Activated T-cell treated with anti-CD3 and anti-CD28 coated beads, Interleukin-2, amount 50 U/mL, for 72 hours (primary cell): Measurements from ENCODE around the gene HSPBAP1. TPM values are rescaled to one million over a fixed set of nuclear protein-coding genes. Genes with fewer than 3 reads are reported as not detected.

Experiments
- ATAC-seq, 2 donors: fragments of 150-1000 bp; cut with Tn5 transposase; replicated peaks in 1 of 2; 2 replicates each; pipeline ENCODE4 v1.10.0; 2021; ENCODE audit warnings: moderate library complexity in 2 of 2, mild to moderate bottlenecking in 1 of 2
- DNase-seq, 2 donors: peaks; one replicate each; pipeline ENCODE4 v3.0.0; 2021 to 2022; ENCODE audit warnings: mixed read lengths in 1 of 2
- H3K27ac Mint-ChIP-seq: one replicate; pipeline ENCODE4 v1.8.0; 2022; ENCODE audit warnings: mild to moderate bottlenecking, moderate library complexity, mixed read lengths
- H3K27me3 Mint-ChIP-seq: one replicate; pipeline ENCODE4 v1.8.0; 2022; ENCODE audit warnings: low read depth, mixed read lengths
- H3K36me3 Mint-ChIP-seq, 2 donors: one replicate each; pipeline ENCODE4 v1.8.0; 2022; ENCODE audit warnings: mixed read lengths in 2 of 2, mild to moderate bottlenecking in 1 of 2; ENCODE audit not compliant: insufficient read depth in 2 of 2
- H3K4me1 Mint-ChIP-seq: one replicate; pipeline ENCODE4 v1.8.0; 2022; ENCODE audit warnings: low read depth, mixed read lengths
- H3K4me3 Mint-ChIP-seq, 2 donors: one replicate each; pipeline ENCODE4 v1.8.0; 2022; ENCODE audit warnings: mild to moderate bottlenecking in 2 of 2, mixed read lengths in 2 of 2, moderate library complexity in 2 of 2
- H3K9me3 Mint-ChIP-seq, 2 donors: one replicate each; pipeline ENCODE4 v1.8.0; 2022; ENCODE audit warnings: mixed read lengths in 2 of 2
- total RNA-seq, 2 donors: library from RNA; stranded (reverse); gene quantifications; one replicate each; pipeline ENCODE4 v1.2.3, GENCODE V29; 2022

Gene HSPBAP1, protein sequence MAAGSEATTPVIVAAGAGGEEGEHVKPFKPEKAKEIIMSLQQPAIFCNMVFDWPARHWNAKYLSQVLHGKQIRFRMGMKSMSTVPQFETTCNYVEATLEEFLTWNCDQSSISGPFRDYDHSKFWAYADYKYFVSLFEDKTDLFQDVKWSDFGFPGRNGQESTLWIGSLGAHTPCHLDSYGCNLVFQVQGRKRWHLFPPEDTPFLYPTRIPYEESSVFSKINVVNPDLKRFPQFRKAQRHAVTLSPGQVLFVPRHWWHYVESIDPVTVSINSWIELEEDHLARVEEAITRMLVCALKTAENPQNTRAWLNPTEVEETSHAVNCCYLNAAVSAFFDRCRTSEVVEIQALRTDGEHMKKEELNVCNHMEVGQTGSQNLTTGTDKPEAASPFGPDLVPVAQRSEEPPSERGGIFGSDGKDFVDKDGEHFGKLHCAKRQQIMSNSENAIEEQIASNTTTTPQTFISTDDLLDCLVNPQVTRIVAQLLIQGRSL
- 1 to 10 TPM; 8.2 to 9.3 TPM for total RNA-seq

DNA sequence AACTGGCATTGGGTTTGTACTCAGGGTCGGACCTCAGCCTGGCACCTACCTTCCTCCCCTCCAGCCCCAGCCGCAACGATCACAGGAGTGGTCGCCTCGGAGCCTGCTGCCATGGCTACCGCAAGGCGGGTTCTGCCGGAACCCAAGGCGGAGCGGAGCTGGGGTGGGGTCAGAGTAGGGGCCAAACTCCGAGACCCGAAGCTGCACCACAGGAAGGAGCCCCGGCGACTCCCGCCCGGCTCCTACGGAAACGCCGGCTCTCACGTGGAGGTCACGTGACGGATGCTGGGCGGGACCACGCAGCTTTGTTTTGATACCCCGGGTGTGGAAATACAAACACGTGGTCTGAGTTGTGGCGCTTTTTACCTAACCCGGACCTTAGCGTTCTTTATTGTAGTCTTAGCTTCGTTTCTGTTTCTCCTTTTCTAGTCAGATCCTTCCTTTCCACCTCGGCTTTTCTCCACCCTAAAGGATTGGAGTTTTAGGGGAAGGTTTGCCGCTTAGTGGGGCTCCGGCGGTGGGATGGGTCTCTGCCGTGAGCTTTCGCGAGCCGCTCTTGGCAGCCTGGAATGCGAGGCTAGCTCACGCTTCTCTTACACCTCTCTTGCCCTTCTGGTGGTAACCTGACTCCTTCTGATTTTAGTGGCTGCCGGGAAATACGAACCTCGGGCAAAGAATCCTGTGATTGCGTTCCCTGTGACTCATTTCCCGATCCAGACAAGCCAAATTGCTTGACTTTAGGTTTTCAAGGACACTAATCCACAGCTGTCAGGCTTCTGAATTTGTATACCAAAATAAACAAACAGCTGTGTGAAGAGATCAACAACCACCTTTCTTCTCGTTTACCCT lies at the start of gene HSPBAP1:
HSPBAP1 (minus strand) TSS at position 264 of the 849 bp plus-strand sequence; CDS start at position 113, 151 bp downstream.
- Mint-ChIP-seq H3K27ac (peak within 1 kb of the TSS; percentile 92), H3K4me3 (peak within 1 kb of the TSS in 1 of 2 donors; percentile 85)
- peak; percentile 71 to 72 for ATAC-seq

DNA sequence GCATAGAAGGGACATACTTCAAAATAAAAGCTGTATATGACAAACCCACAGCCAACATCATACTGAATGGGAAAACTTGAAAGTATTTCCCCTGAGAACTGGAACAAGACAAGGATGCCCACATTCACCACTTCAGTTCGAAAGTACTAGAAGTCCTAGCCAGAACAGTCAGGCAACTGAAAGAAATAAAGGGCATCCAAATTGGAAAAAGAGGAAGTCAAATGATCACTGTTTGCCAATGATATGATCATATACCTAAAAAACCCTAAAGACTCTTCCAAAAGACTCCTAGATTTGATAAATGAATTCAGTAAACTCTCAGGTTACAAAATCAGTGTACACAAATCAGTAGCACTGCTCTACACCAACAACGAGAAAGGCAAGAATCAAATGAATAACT lies 42.0 kb upstream of the HSPBAP1 start:
- no peaks in the 10 kb centered on the region for H3K27me3 Mint-ChIP-seq
- DNase-seq (no peak), ATAC-seq (no peak)
- H3K27ac Mint-ChIP-seq, result no peak overlapping the region
- H3K4me1 Mint-ChIP-seq, result no peaks in the 10 kb centered on the region
- H3K9me3 Mint-ChIP-seq, result no peaks in the 10 kb centered on the region
- H3K36me3 Mint-ChIP-seq, result peaks cover 3 to 14% of the 10 kb centered on the region in 2 donors
- no peak overlapping the region for H3K4me3 Mint-ChIP-seq

More for the DNA sequence above, at the start of gene HSPBAP1:
- peaks cover 28% of the 10 kb centered on the region for H3K4me1 Mint-ChIP-seq
- H3K27me3 Mint-ChIP-seq, result no peaks in the 10 kb centered on the region
- no peaks in the 10 kb centered on the region for H3K36me3 Mint-ChIP-seq
- peak; percentile 91 to 93 for DNase-seq
- H3K9me3 Mint-ChIP-seq, result no peaks in the 10 kb centered on the region

DNA sequence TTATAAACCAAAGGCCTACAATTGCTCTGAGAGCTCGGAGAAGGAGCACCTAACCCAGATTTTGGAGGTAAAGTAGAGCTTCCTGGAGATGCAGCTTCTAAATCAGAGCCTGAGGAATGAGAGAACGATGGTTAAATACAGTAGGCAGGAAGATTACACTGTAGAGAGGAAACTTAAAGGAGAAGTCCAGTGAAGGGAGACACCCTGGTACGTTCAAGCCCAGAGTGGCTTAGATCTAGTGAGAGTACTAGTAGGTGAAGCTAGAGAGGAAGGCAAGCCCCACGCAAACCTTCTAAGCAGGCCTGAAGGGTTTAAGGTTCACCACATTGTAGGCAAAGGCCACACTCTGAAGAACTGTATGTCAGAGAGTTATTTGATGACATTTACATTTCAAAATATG lies 34.6 kb upstream of the HSPBAP1 start:
- Mint-ChIP-seq H3K4me1 (no peaks in the 10 kb centered on the region), H3K36me3 (peaks cover 0 to 5% of the 10 kb centered on the region in 2 donors), H3K4me3 (no peak overlapping the region), H3K27ac (no peak overlapping the region), H3K9me3 (no peaks in the 10 kb centered on the region), H3K27me3 (no peaks in the 10 kb centered on the region)
- ATAC-seq (no peak), DNase-seq (no peak)

DNA sequence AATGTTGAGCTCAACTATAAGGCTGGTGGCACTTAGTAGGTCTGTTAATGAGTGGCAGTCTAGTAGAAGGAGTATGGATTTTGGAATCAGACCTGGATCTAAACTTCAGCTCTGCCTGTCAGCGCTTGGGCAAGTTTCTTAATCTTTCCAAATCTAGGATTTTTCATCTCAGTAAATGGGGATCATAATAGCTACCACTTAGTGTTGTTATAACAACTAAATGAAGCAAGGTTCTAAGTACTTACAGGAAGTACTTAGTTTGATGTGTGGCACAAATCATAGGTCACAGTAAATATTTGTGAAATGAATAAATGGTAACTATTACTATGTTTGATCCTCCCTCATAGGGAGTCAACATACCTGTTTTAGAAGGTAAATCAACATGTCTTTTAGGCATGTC lies 32.6 kb upstream of the HSPBAP1 start:
- no peaks in the 10 kb centered on the region for H3K27me3 Mint-ChIP-seq
- H3K9me3 Mint-ChIP-seq, result no peaks in the 10 kb centered on the region
- no peak overlapping the region for H3K4me3 Mint-ChIP-seq

DNA sequence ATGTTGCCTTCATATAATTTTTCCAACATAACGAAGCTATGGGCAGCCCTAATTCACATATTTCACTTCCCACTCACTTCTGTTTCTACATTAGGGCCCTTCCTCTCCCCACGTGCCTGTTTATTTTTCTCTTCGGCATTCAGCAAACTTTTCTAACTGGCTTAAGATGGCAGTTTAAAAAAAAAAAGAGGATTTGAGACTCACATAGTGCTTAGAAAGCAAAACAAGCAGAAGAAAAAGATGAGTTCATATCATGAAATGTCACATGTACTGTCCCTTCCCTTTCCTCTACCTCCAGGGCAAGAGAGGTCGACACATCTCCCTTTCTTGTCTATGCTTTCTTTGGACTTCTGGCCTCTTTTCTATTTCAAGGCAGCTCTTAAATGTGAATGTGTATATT lies 31.8 kb upstream of the HSPBAP1 start:
- Mint-ChIP-seq H3K27me3 (no peaks in the 10 kb centered on the region), H3K4me1 (no peaks in the 10 kb centered on the region), H3K36me3 (peaks cover 0 to 4% of the 10 kb centered on the region in 2 donors)

More for the DNA sequence above, 32.6 kb upstream of the HSPBAP1 start:
- H3K4me1 Mint-ChIP-seq, result no peaks in the 10 kb centered on the region
- ATAC-seq (no peak), DNase-seq (no peak)
- peaks cover 0 to 5% of the 10 kb centered on the region in 2 donors for H3K36me3 Mint-ChIP-seq
- no peak overlapping the region for H3K27ac Mint-ChIP-seq

DNA sequence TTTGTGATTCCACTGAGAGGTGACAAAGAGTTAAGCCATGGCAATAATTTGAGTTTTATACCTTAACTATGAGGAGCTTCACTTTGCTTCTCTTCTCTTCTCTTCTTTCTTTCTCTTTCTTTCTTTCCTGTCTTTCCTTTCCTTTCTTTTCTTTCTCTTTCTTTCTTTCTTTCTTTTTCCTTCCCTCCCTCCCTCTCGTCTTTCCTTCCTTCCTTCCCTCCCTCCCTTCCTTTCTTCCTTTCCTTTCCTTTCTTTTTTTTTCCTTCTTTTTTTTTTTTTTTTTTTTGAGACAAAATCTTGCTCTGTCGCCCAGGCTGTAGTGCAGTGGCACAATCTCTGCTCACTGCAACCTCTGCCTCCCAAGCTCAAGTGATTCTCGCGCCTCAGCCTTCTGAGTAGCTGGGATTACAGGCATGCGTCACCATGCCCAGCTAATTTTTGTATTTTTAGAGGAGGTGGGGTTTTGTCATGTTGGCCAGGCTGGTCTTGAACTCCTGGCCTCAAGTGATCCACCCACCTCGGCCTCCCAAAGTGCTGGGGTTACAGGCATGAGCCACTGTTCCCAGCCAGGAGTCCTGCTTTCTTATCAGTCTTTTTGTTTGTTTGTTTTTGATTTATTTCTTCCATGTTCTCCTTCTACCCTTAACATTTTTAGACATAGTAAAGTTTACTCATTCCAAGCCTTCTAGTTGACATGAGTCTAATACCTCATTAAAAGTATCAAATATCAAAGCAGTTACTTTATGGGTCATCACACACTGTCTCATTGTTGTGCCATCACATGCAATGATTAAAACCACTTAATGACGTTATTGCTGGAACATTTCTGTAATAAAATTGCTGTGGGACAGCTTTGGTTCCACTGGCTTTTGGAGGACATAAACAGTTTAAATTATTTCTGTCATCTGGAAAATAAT lies 31.1 kb upstream of the HSPBAP1 start:
- Mint-ChIP-seq H3K27me3 (no peaks in the 10 kb centered on the region), H3K9me3 (no peaks in the 10 kb centered on the region), H3K4me3 (no peak overlapping the region), H3K4me1 (no peaks in the 10 kb centered on the region), H3K36me3 (peaks cover 0 to 4% of the 10 kb centered on the region in 2 donors), H3K27ac (no peak overlapping the region)
- DNase-seq (no peak), ATAC-seq (no peak)

More for the DNA sequence above, 31.8 kb upstream of the HSPBAP1 start:
- H3K9me3 Mint-ChIP-seq, result no peaks in the 10 kb centered on the region
- no peak overlapping the region for H3K27ac Mint-ChIP-seq
- DNase-seq, result no peak
- ATAC-seq, result no peak
- H3K4me3 Mint-ChIP-seq, result no peak overlapping the region

DNA sequence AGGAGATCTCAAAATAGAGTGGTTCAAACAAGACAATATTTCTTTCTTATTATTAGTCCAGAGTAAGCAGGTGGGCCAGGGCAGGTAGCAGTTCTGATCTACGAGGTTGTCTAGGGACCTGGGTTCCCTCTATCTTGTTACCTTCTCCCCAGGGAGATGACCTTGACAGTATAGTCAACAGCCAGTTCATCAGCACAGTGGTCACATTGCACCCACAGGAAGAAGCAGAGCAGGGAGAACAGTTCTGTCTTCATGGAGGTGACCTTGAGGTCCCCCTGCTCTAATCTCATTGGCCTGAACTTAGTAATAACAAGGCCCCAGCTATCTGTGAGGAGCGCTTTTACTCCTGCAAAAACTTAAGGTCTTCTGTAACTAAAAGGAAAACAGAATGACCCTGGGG lies 23.0 kb upstream of the HSPBAP1 start:
- H3K36me3 Mint-ChIP-seq, result peaks cover 0 to 4% of the 10 kb centered on the region in 2 donors
- H3K27me3 Mint-ChIP-seq, result no peaks in the 10 kb centered on the region
- H3K4me1 Mint-ChIP-seq, result no peaks in the 10 kb centered on the region
- DNase-seq, result no peak
- no peaks in the 10 kb centered on the region for H3K9me3 Mint-ChIP-seq
- H3K27ac Mint-ChIP-seq, result no peak overlapping the region
- no peak for ATAC-seq
- H3K4me3 Mint-ChIP-seq, result no peak overlapping the region

DNA sequence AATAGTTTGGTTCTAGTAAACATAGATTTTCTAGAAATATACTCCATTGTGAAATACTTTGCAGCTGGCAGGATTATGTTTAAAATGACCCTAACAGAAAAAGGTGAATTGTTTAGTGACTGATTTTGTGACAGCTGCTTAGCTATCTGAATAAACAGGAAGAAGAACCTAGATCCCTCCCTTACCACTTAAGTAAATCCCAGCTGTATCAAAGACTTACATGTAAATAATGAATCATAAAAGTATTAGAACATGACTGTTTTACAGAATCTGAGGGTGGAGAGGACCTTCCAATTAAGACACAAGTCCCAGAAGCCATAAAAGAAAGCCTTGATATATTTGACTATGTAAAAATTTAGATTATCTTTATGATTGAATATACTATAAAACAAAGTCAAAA lies 17.1 kb upstream of the HSPBAP1 start:
- ATAC-seq, result no peak
- Mint-ChIP-seq H3K4me1 (no peaks in the 10 kb centered on the region), H3K9me3 (no peaks in the 10 kb centered on the region), H3K27ac (no peak overlapping the region), H3K36me3 (peaks cover 0 to 3% of the 10 kb centered on the region in 2 donors), H3K4me3 (no peak overlapping the region), H3K27me3 (no peaks in the 10 kb centered on the region)
- no peak for DNase-seq

DNA sequence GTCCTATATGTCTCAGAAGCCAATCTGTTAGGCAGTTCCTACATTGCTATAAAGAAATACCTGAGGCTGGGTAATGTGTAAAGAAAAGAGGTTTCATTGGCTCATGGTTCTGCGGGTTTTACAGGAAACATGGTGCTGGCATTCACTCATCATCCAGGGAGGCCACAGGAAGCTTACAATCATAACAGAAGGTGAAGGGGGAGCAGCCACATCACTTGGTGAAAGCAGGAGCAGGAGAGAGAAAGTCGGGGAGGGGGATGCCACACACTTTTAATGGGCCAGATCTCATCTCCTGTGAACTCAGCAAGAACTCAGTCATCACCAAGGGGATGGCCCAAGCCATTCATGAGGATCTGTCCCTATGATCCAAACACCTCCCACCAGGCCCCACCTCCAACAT lies 10.3 kb upstream of the HSPBAP1 start:
- ATAC-seq (peak in 1 of 2 donors; percentile 63), DNase-seq (no peak)
- Mint-ChIP-seq H3K36me3 (peaks cover 0 to 11% of the 10 kb centered on the region in 2 donors), H3K27me3 (no peaks in the 10 kb centered on the region), H3K9me3 (peaks cover 0 to 3% of the 10 kb centered on the region in 2 donors), H3K4me1 (no peaks in the 10 kb centered on the region), H3K4me3 (no peak overlapping the region), H3K27ac (no peak overlapping the region)

DNA sequence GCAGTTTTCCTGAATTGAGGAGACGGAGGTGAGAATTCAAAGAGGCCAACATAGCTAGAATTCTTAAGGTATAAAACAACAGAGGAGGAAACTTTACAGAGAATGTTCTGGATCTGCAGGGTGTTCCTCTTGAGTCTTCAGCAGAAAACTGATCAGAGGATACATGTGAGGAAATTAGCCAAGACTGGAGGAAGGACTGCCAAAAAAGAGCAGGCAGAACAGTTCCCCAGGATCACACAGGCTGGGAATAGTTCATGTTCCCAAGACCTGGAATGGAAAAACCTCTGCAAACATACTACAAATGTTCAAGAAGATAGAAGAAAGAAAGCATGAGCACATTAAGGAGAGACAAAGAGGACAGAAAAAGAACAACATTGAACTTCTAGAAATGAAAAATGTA lies 8.7 kb upstream of the HSPBAP1 start:
- ATAC-seq, result no peak

DNA sequence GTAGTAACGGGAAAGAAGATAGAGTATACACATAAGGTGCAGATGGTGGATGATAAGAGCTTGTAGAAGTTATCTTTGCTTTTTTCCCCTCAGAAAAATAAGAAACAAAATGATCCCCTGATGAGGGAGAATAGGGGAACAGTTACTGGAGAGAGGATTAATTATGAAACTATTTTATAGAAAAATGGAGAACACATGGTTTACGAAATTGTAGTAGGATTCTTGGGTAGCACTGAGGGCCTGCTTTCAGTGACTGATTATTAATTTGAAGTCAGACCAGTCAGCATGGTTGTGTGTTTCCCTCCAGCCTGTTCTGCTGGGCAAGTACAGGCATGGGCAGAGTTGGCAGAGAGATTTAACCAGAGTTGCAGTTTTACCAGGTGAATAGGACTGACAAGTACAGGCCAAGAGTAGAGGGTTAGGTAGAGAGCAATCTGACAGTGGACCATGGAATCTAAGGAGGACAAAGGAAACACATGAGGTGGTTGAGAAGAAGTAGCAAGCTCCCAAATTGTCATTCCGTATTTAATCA lies 7.1 kb upstream of the HSPBAP1 start:
- H3K4me1 Mint-ChIP-seq, result peaks cover 19% of the 10 kb centered on the region
- H3K27me3 Mint-ChIP-seq, result no peaks in the 10 kb centered on the region
- H3K4me3 Mint-ChIP-seq, result no peak overlapping the region
- ATAC-seq (no peak), DNase-seq (no peak)
- no peak overlapping the region for H3K27ac Mint-ChIP-seq
- peaks cover 0 to 3% of the 10 kb centered on the region in 2 donors for H3K9me3 Mint-ChIP-seq
- H3K36me3 Mint-ChIP-seq, result peaks cover 0 to 9% of the 10 kb centered on the region in 2 donors

More for the DNA sequence above, 8.7 kb upstream of the HSPBAP1 start:
- H3K4me3 Mint-ChIP-seq, result no peak overlapping the region
- peaks cover 0 to 3% of the 10 kb centered on the region in 2 donors for H3K9me3 Mint-ChIP-seq
- H3K27me3 Mint-ChIP-seq, result no peaks in the 10 kb centered on the region
- no peak for DNase-seq
- peaks cover 0 to 9% of the 10 kb centered on the region in 2 donors for H3K36me3 Mint-ChIP-seq
- H3K27ac Mint-ChIP-seq, result no peak overlapping the region
- peaks cover 3% of the 10 kb centered on the region for H3K4me1 Mint-ChIP-seq

DNA sequence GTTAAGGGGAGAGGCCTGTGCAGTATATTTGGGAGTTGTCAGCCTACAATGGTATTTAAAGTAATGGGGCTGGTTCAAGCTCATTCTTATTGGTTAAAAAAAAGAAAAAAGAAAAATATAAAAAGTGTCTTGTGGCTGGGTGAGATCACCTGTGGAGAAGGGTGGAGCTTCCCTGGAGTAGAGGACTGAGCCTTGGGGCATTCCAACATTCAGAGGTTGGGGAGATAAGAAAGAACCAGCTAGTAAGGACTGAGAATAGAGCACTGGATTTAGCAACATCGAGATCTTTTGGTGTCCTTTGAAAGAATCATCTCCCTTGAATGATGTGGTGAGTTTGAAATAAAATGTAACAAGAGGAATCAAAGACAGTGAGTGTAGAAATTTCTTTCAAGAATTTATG lies 6.4 kb upstream of the HSPBAP1 start:
- H3K4me3 Mint-ChIP-seq, result no peak overlapping the region
- ATAC-seq (no peak), DNase-seq (no peak)
- H3K36me3 Mint-ChIP-seq, result peaks cover 0 to 9% of the 10 kb centered on the region in 2 donors
- peaks cover 22% of the 10 kb centered on the region for H3K4me1 Mint-ChIP-seq
- no peak overlapping the region for H3K27ac Mint-ChIP-seq
- H3K27me3 Mint-ChIP-seq, result no peaks in the 10 kb centered on the region
- peaks cover 0 to 3% of the 10 kb centered on the region in 2 donors for H3K9me3 Mint-ChIP-seq
